Psoas muscle (tissue), 8 donors: Measurements from ENCODE around the gene PRPH2. TPM values are rescaled to one million over a fixed set of nuclear protein-coding genes. Genes with fewer than 3 reads are reported as not detected.
A peak's percentile ranks its signal among the peaks of the same experiment; 100 is the strongest.

ENCODE experiments used
- ATAC-seq, 4 donors: fragments of 200-7000 bp; cut with Tn5 transposase; one replicate each; pipeline ENCODE4 v1.9.1; 2020; ENCODE audit warnings: moderate library complexity in 3 of 4, mild to moderate bottlenecking in 2 of 4
- DNase-seq, 2 donors: peaks; one replicate each; pipeline ENCODE4 v3.0.0-alpha.2; 2020
- H3K27ac ChIP-seq: fragments of 200-600 bp; one replicate; pipeline ENCODE4 v1.8.0; 2022
- H3K27me3 ChIP-seq, 3 donors: fragments of 200-600 bp in 1 of 3; one replicate each; pipeline versions ENCODE4 v1.6.1 to v1.8.0; 2013 to 2022; ENCODE audit warnings: low read length in 2 of 3, mild to moderate bottlenecking in 2 of 3, moderate library complexity in 1 of 3; ENCODE audit not compliant: insufficient read depth in 3 of 3
- H3K36me3 ChIP-seq, 2 donors: fragments of 200-600 bp in 1 of 2; one replicate each; pipeline versions ENCODE4 v1.6.1 to v1.8.0; 2013 to 2022; ENCODE audit warnings: low read depth in 1 of 2, mild to moderate bottlenecking in 1 of 2, moderate library complexity in 1 of 2; ENCODE audit not compliant: insufficient read depth in 1 of 2
- H3K4me1 ChIP-seq: fragments of 200-600 bp; one replicate; pipeline ENCODE4 v1.8.0; 2022
- H3K4me3 ChIP-seq: fragments of 200-600 bp; one replicate; pipeline ENCODE4 v1.8.0; 2022; ENCODE audit warnings: mild to moderate bottlenecking
- H3K9me3 ChIP-seq: fragments of 200-600 bp; one replicate; pipeline ENCODE4 v1.8.0; 2022
- WGBS, 3 donors: extraction: QIAGEN DNeasy Blood & Tissue Kit; methylation state at CpG; one replicate each; pipeline versions ENCODE4 v1.1.6 to v1.1.7; 2013; 5-methylcytosine and 5-hydroxymethylcytosine counted together
- intact Hi-C, 2 donors: fragments of 100-400 bp; cut with DNase I; formaldehyde crosslinking; loops; one replicate each; pipeline versions ENCODE4 v1.11.0 to v1.14.2; 2022
- polyA plus RNA-seq, 3 donors: library from polyadenylated mRNA; stranded (reverse); fragments of 200-250 nt; gene quantifications; one replicate each; pipeline ENCODE4 v1.2.3, GENCODE V29; 2013
- total RNA-seq, 4 donors: library from RNA; stranded (reverse); fragmentation: NEBNext Ultra II Directional in 2 of 4; extraction: Animal tissue kit (Norgen Biotek cat#: 25700) in 2 of 4; gene quantifications; one replicate each; pipeline versions ENCODE4 v1.2.1 to v1.2.4, GENCODE V29; 2021 to 2023
- TF ChIP-seq, protein P1 (sequence below): fragments of 200-600 bp; IDR thresholded peaks from one replicate; pipeline ENCODE4 v1.8.0; 2022; ENCODE audit warnings: antibody characterized with exemption
- donor health status: healthy with polysubstance abuse.
- donor health status: DM: no; HTN: no; CAD: no; lungs with moderate emphysema.
- donor health status: Bipolar disorder and iron deficiency.
- donor health status: healthy.
- donor health status: DM: yes; HTN: yes; CAD: no.
- donor health status: DM: no; HTN: no; CAD: no.
- donor health status: DM: no; HTN: no; CAD: no.
- donor health status: DM: yes; HTN: yes; CAD: no.

Gene PRPH2
- total and polyA plus RNA-seq, 7 donors = 0.13 to 4.9 (median 2.8) TPM

GRCh38 chr6:42664718-42665117 lies 57.7 kb downstream of the PRPH2 start:
- Histone ChIP-seq H3K9me3 (no peaks in the 10 kb centered on the region), H3K4me1 (no peaks in the 10 kb centered on the region), H3K4me3 (no peak overlapping the region), H3K36me3 (peaks cover 10 to 93% of the 10 kb centered on the region in 2 donors), H3K27me3 (no peaks in the 10 kb centered on the region), H3K27ac (no peak overlapping the region)
- TF ChIP-seq, protein P1, sequence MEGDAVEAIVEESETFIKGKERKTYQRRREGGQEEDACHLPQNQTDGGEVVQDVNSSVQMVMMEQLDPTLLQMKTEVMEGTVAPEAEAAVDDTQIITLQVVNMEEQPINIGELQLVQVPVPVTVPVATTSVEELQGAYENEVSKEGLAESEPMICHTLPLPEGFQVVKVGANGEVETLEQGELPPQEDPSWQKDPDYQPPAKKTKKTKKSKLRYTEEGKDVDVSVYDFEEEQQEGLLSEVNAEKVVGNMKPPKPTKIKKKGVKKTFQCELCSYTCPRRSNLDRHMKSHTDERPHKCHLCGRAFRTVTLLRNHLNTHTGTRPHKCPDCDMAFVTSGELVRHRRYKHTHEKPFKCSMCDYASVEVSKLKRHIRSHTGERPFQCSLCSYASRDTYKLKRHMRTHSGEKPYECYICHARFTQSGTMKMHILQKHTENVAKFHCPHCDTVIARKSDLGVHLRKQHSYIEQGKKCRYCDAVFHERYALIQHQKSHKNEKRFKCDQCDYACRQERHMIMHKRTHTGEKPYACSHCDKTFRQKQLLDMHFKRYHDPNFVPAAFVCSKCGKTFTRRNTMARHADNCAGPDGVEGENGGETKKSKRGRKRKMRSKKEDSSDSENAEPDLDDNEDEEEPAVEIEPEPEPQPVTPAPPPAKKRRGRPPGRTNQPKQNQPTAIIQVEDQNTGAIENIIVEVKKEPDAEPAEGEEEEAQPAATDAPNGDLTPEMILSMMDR = no peak
- 94 to 96% (median 95%) methylated on average over 2 of the region's 2 CpGs for WGBS, 3 donors
- intact Hi-C loops = loop anchor here (5.0 kb wide), 2 partner anchors 213 to 233 kb away; partner anchors contain the start of gene RPL7L1 (in 1 of the 2)
- no peak for ATAC-seq
- DNase-seq = no peak

- Histone ChIP-seq H3K9me3 (no peaks in the 10 kb centered on the region), H3K36me3 (peaks cover 5 to 95% of the 10 kb centered on the region in 2 donors), H3K4me3 (no peak overlapping the region), H3K4me1 (no peaks in the 10 kb centered on the region), H3K27me3 (no peaks in the 10 kb centered on the region), H3K27ac (no peak overlapping the region)
- TF ChIP-seq, protein P1 = peak; percentile 91
- intact Hi-C loops = loop anchor here (2.0 to 5.0 kb wide), 4 partner anchors 65 to 236 kb away; partner anchors contain the start of gene RPL7L1 (in 1 of the 2)
- WGBS, 3 donors = 0 to 1% (median 0%) methylated on average over 5 of the region's 5 CpGs
- peak; percentile 85 to 94 (median 92) for ATAC-seq
- DNase-seq = peak; percentile 75 to 87
These were observed 60.8 kb downstream of the PRPH2 start for GRCh38 chr6:42661540-42662153.

DNA sequence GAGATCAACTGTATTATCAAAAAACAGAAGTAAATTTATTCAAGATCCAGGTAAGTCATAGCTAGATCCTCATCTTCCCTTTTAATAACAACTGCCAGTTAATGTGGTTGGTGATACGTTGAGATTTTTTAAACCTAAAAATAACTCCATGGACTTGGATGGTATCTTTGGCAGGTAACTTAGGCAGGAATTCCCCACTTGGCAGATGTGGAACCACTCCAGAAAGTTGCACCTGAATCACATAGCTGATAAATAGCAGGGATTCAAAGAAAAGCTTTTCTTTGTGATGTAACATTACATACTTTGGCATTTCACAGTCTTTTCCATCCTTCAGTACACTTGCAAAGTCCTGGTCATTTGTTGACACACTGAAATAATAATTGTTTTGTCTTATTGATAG lies 62.6 kb downstream of the PRPH2 start:
- Histone ChIP-seq H3K4me3 (no peak overlapping the region), H3K36me3 (peaks cover 2 to 95% of the 10 kb centered on the region in 2 donors), H3K9me3 (no peaks in the 10 kb centered on the region), H3K27ac (no peak overlapping the region), H3K4me1 (no peaks in the 10 kb centered on the region), H3K27me3 (no peaks in the 10 kb centered on the region)
- WGBS, 3 donors = 7 to 20% (median 15%) methylated on average over 1 of the region's 1 CpG
- TF ChIP-seq, protein P1 = no peak
- ATAC-seq (no peak), DNase-seq (no peak)
- intact Hi-C loops = loop anchor here (2.0 to 5.0 kb wide), 4 partner anchors 67 to 237 kb away; partner anchors contain the start of gene RPL7L1 (in 1 of the 2)

GRCh38 chr6:42653851-42654250 lies 68.5 kb downstream of the PRPH2 start:
- TF ChIP-seq, protein P1 = no peak
- H3K4me1 ChIP-seq = no peaks in the 10 kb centered on the region
- no peaks in the 10 kb centered on the region for H3K27me3 ChIP-seq
- no peak overlapping the region for H3K4me3 ChIP-seq
- DNase-seq (no peak), ATAC-seq (no peak)
- intact Hi-C loops = no loop called here
- H3K9me3 ChIP-seq = no peaks in the 10 kb centered on the region
- 84 to 88% (median 88%) methylated on average over 5 of the region's 5 CpGs for WGBS, 3 donors
- H3K36me3 ChIP-seq = peaks cover 3 to 100% of the 10 kb centered on the region in 2 donors
- no peak overlapping the region for H3K27ac ChIP-seq
